ENCODE measurements around the gene MYO9B. TPM values are rescaled to one million over a fixed set of nuclear protein-coding genes. Genes with fewer than 3 reads are reported as not detected.
A peak's percentile ranks its signal among the peaks of the same experiment; 100 is the strongest.

The MYO9B gene
- total RNA-seq, 2 donors from 2014 or later: 79.4 to 96.8 TPM

DNA sequence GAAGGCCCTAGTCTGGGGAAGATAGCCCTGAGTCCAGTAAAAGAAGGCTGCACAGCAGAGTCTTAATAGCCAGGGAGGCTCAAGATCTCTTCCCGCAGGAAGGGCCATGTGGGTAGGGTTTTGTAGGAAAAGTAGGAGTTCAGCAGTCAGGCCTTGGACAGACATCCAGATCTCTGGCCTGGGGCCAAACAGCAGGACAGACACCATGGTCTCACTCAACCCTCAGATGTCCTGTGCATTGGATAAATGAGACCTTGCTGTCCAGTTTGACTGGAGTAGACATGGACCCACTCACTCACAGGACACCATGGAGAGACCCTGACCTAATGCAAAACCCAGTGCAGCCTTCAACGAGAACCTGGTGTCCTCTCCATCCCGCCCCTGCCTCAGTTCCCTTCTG lies 154.3 kb downstream of the MYO9B start:
- no peak overlapping the region for H3K4me3 ChIP-seq (ENCODE audit: low read length)
- TF ChIP-seq, protein P1, sequence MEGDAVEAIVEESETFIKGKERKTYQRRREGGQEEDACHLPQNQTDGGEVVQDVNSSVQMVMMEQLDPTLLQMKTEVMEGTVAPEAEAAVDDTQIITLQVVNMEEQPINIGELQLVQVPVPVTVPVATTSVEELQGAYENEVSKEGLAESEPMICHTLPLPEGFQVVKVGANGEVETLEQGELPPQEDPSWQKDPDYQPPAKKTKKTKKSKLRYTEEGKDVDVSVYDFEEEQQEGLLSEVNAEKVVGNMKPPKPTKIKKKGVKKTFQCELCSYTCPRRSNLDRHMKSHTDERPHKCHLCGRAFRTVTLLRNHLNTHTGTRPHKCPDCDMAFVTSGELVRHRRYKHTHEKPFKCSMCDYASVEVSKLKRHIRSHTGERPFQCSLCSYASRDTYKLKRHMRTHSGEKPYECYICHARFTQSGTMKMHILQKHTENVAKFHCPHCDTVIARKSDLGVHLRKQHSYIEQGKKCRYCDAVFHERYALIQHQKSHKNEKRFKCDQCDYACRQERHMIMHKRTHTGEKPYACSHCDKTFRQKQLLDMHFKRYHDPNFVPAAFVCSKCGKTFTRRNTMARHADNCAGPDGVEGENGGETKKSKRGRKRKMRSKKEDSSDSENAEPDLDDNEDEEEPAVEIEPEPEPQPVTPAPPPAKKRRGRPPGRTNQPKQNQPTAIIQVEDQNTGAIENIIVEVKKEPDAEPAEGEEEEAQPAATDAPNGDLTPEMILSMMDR (conservative IDR thresholded peaks at IDR 0.05): no peak
- no peak overlapping the region for H3K27ac ChIP-seq (ENCODE audit: low read depth, low read length)
- H3K9me3 Mint-ChIP-seq: no peaks in the 10 kb centered on the region
- H3K9ac ChIP-seq (ENCODE audit: extremely low read depth, low read length, poor library complexity, severe bottlenecking): no peak overlapping the region
- H3K4me1 ChIP-seq (ENCODE audit: control insufficient read depth, insufficient read depth, low read length): no peaks in the 10 kb centered on the region
- WGBS, 2 experiments (ENCODE audit: insufficient coverage in 1 of 2, insufficient read length in 1 of 2): 98 to 100% methylated on average over 3 of the region's 3 CpGs
- H3K4me1 Mint-ChIP-seq: no peaks in the 10 kb centered on the region
- H3K27me3 ChIP-seq (ENCODE audit: control insufficient read depth, insufficient read depth, low read length, poor library complexity, severe bottlenecking): no peaks in the 10 kb centered on the region
- no peaks in the 10 kb centered on the region for H3K27me3 Mint-ChIP-seq (ENCODE audit: insufficient read depth)
- H3K9me3 ChIP-seq (ENCODE audit: control insufficient read depth, low read length): no peaks in the 10 kb centered on the region
- no peak for DNase-seq
- peaks cover 33% of the 10 kb centered on the region for H3K36me3 Mint-ChIP-seq (ENCODE audit: low read depth)
- peaks cover 42% of the 10 kb centered on the region for H3K36me3 ChIP-seq (ENCODE audit: control insufficient read depth, insufficient read depth, low read length)
- H3K4me3 Mint-ChIP-seq: no peak overlapping the region
- H3K27ac Mint-ChIP-seq: no peak overlapping the region

DNA sequence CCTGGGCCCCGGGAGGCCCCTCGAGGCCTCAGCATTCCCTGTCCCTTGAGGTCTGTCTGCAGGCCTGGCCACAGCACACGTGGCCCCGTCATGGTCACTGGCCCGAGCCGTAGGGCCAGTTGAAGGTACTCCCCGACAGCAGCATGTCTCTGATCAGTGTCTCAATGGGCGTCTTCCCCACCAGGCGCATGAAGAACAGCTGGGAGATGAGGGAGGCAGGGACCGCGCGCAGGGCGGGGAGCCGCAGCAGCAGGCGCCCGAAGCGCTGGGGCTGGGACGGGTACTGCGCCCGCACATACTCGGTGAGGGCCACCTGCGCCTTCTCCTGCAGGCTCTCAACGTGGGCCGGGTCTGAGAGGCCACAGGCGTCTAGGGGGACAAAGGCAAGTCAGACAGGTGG lies 156.7 kb downstream of the MYO9B start:
- Mint-ChIP-seq H3K4me1 (peaks cover 3% of the 10 kb centered on the region), H3K36me3 (ENCODE audit: low read depth) (peaks cover 33% of the 10 kb centered on the region), H3K27me3 (ENCODE audit: insufficient read depth) (no peaks in the 10 kb centered on the region), H3K4me3 (no peak overlapping the region), H3K9me3 (no peaks in the 10 kb centered on the region), H3K27ac (no peak overlapping the region)
- no peak for DNase-seq
- TF ChIP-seq, protein P1 (conservative IDR thresholded peaks at IDR 0.05): no peak
- Histone ChIP-seq H3K27me3 (ENCODE audit: control insufficient read depth, insufficient read depth, low read length, poor library complexity, severe bottlenecking) (no peaks in the 10 kb centered on the region), H3K36me3 (ENCODE audit: control insufficient read depth, insufficient read depth, low read length) (peaks cover 46% of the 10 kb centered on the region), H3K9ac (ENCODE audit: extremely low read depth, low read length, poor library complexity, severe bottlenecking) (no peak overlapping the region), H3K27ac (ENCODE audit: low read depth, low read length) (no peak overlapping the region), H3K9me3 (ENCODE audit: control insufficient read depth, low read length) (no peaks in the 10 kb centered on the region), H3K4me3 (ENCODE audit: low read length) (no peak overlapping the region), H3K4me1 (ENCODE audit: control insufficient read depth, insufficient read depth, low read length) (peaks cover 4% of the 10 kb centered on the region)
- WGBS, 2 experiments (ENCODE audit: insufficient coverage in 1 of 2, insufficient read length in 1 of 2): 95 to 98% methylated on average over 17 to 25 of the region's 25 CpGs

DNA sequence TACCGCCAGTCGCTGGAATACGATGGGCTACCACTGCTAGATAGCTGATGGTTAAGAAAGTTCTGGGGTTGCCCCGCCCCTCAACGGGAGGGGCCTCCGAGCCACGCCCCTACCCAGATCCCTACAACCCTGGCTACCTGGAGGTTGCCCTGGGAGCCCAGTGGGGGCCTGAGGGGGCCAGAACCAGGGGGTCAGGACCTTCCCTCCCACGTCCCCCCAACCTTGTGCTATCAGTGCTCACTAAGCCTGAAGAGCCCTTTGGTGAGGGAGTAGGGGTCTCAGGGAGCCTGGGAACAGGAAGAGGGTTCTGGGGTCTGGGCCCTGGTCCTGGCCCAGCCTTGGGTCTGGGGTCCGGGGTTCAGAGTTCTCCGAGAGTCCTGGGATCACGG lies 159.3 kb downstream of the MYO9B start:
- Mint-ChIP-seq H3K36me3 (ENCODE audit: low read depth) (peaks cover 42% of the 10 kb centered on the region), H3K27me3 (ENCODE audit: insufficient read depth) (no peaks in the 10 kb centered on the region), H3K9me3 (no peaks in the 10 kb centered on the region), H3K4me3 (peak overlapping the region; percentile 62), H3K4me1 (peaks cover 3% of the 10 kb centered on the region), H3K27ac (peak overlapping the region; percentile 48)
- Histone ChIP-seq H3K9me3 (ENCODE audit: control insufficient read depth, low read length) (no peaks in the 10 kb centered on the region), H3K36me3 (ENCODE audit: control insufficient read depth, insufficient read depth, low read length) (peaks cover 60% of the 10 kb centered on the region), H3K9ac (ENCODE audit: extremely low read depth, low read length, poor library complexity, severe bottlenecking) (peak overlapping the region; percentile 15), H3K4me1 (ENCODE audit: control insufficient read depth, insufficient read depth, low read length) (peaks cover 4% of the 10 kb centered on the region), H3K27ac (ENCODE audit: low read depth, low read length) (no peak overlapping the region), H3K27me3 (ENCODE audit: control insufficient read depth, insufficient read depth, low read length, poor library complexity, severe bottlenecking) (no peaks in the 10 kb centered on the region), H3K4me3 (ENCODE audit: low read length) (peak overlapping the region; percentile 78)
- peak; percentile 90 for DNase-seq
- WGBS, 2 experiments (ENCODE audit: insufficient coverage in 1 of 2, insufficient read length in 1 of 2): 6 to 15% methylated on average over 7 to 10 of the region's 11 CpGs
- TF ChIP-seq, protein P1 (conservative IDR thresholded peaks at IDR 0.05): no peak
